Measurements from ENCODE around the gene PAK5.

PAK5 gene

DNA sequence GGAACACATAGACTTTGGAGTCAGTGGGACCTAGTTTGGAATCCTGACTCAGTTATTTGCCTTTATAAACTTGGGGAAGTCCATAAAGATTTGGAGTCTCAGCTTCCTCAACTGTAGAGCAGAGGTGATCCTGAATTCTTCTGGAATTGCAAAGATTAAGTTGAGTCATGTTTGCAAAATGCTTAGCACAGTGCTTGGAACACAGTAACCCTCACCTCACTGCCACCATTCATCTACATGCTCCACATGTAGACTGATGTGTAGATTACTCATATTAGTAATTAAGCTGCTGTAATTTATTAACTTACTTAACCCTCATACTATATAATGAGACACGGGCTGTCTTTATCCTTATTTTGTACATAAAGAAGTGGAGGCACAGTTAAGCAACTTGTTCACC lies 263.0 kb downstream of the PAK5 start:
- DNase-seq (ENCODE audit: low spot score) = no peak

DNA sequence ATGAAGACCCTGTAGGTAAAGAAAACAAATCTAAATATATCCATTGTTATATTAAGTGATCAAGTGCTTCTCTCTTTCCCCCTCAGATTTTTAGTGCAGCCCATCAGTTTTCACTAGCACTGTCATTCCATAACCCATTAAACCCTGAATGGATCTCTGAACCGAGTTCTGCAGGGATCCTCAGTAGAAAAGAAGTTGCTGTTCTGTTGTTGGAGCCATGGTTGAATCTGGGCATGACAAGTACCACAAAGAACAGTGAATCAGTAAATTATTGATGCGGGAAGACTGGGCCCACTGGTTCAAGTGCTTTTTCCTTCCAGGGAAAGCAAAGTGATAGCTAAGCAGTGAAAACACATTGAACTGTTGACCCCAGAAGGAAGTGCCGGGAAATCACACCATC lies 264.1 kb downstream of the PAK5 start:
- no peak for DNase-seq (ENCODE audit: low spot score)

DNA sequence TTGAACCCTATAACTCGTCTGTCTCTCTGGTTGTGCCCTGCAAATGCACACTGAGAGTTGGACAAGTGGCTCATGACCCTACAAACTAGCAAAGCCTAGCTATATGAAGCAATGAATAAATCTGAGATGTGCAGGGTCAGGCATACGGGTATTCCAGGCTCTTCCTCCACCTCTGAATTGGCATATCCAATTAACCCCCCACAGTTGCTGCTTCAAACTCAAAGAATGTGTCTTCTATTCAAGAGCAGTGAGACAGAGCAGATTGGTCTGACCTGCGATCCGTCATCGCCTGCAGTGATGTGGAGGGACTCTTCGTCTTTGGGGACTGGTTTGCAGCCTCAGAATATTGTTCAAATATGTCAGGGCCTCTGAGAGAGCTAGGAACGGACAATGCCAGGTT lies 264.7 kb downstream of the PAK5 start:
- DNase-seq (ENCODE audit: low spot score) = peak; percentile 62

DNA sequence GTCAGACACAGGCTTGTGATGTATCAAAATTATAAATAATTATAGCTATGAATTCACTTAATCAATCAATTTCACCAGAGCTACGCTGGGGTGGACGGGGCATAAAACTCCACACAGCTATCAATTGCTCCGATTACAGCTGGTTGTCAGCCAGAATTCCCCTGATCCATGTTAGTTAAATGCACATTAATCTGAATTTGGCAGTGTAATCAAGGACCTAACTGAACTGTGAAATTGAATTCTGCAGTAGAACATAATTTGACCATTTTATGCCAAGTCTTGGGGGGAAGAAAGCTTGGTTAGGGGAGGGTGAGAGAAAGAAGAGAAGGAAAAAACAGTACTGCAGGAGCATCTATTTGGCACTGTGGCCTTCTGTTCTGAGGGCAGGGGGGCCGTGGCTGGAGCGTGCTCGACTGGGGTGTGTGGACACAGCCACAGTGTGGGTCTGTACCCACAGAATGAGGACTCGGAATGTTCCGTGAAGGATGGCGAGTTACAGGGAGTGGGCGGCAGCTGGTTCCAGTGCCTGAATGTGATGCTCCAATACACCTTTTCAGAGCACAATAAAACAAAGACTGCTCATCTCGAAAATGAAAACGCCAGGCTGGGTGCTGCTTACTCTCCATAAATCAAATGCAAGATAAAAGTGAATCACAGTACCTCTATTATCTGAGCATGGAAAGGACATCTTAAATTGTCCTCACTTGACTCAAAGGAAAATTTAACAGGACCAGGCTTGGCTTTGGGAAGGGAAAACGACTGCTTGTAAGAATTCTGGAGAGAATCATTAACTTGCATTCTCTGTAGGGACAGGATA lies 265.3 kb downstream of the PAK5 start:
- peak; percentile 54 for DNase-seq (ENCODE audit: low spot score)

DNA sequence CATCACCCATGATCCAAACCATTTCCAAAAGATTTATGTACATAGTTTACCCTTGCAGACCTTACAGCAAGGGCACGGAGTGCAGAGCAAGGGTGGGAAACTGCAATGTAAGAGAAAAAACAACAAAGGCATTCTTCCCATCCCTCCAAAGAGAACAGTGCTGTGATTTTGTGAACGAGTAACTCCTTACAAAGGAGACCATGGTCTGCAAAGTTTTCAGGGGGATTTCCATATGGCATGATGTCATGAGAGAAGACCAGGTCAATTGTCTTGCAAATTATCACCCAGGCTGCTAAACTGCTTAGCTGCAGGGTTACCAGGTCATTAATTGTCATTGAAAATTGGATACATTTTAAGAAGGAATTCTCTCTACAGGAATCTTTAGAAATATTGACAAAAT lies 266.2 kb downstream of the PAK5 start:
- no peak for DNase-seq (ENCODE audit: low spot score)

DNA sequence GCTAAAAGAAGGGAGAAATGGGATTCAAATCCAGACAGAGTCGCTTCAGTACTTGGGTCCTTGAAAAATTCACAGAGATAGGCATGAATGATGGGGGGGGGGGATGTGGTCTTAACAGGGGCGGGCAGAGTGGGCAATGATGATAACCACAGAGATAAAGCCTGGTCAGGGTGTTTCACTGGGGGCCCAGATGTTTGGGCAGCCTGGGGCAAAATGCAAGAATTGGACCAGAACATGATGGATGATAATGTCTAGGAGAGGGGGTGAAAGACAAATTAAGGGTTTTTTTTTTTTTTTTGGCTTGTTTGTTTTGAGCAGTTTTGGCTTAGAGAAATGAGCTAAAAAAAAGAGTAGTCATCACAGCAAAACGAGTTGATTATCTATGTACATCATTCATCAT lies 267.1 kb downstream of the PAK5 start:
- no peak for DNase-seq (ENCODE audit: low spot score)

DNA sequence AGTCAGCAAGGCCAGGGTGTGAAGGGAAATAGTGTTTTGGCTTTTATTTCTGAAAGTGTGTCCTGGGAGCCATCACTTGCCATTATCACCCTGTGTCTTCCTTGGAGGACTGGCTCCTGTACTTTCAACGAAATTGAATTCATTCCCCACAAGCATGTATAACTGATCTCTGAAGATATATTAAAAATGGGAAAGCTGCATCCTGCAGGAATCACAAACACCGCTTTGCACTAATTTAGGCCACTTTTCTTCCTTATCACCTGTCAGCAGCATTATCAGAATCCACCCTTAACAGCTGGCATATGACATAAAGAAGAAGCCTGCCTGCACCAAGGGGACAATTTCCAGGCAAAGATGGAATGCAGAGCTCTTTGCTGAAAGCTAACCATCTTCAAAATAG lies 268.3 kb downstream of the PAK5 start:
- DNase-seq (ENCODE audit: low spot score) = no peak

DNA sequence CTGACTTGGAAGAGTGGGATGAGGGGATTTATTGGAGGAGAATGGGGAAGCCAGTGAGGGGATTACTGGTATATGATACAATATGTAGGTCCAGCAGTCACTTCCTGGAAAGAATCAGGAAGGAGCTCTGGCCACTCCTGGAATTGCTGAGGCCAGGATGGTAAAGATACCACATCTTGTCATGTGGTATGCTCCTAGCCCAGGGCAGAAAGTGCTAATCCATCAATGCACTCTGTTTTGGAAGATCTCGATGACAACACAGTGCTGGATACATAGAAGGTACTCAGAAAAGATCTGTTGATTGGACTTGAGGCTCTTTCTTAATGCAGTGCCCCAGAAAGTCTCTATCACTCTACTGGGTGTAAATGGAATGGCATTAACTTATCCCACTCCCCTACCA lies 271.9 kb downstream of the PAK5 start:
- DNase-seq (ENCODE audit: low spot score) = no peak

DNA sequence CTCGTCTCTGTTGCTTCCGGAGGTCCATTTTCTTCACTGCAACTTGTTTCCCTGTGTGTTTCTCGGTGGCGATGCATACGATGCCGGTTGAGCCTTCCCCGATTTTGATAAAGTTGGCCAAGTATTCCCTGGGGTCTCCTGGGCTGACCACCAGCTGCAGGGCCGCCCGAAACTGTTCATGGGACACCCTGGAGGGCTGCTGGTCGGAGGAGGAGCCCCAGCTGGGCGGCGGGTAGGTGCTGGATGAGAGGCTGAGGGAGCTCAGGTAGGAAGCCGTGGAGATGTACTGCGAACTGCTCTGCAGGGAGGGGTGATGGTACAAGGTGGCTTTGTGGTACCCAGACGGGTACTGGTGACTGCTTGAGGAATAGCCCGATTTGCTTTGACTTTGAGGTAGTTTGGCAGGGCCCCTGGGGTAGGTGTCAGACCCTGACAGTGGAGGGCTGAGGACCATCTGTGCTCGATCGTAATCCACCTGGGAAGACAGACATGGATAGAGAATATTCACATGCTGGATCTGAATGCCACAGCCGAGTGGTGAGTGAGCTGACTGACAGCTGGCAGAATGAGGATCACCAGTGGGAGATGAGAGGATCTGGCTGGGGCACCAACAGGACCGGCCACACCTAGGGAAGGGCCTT lies 272.8 kb downstream of the PAK5 start:
- DNase-seq (ENCODE audit: low spot score) = no peak

DNA sequence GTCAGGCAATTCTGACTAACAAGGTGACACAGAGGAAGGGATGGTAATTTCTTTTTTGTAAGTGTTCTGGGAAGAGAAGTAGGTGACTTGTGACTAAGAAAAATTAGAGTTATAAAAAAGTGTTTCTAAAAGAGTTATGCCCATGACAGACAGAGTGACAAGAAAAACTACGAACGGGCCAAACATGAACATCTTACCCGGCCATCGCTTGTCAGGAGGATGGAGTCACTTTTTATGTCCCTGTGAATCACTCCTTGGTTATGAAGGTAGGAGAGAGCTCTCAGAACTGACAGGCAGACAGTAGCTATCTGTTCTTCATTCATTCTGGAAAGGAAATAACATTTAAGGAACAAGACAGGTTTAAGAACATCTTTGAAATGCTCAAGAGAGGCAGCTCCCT lies 281.5 kb downstream of the PAK5 start:
- DNase-seq (ENCODE audit: low spot score) = no peak

DNA sequence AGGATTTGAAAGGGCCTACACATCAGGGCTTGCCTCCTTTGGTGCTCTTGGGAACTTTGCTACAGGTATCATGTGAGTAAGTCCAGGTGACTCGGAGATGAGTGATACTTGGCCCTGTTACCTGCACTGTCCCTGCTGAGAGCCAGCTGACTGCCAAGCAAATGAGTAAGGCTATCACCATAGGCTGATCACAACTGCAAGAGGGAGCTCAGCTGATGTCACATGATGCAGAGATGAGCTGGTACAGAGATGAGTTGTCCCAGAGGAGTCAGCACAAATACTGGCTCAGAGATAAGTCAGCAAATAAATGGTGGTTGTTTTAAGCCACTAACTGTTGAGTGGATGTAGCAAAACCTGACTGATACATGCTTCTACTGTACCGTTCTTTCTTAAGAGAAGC lies 283.1 kb downstream of the PAK5 start:
- DNase-seq (ENCODE audit: low spot score) = no peak

DNA sequence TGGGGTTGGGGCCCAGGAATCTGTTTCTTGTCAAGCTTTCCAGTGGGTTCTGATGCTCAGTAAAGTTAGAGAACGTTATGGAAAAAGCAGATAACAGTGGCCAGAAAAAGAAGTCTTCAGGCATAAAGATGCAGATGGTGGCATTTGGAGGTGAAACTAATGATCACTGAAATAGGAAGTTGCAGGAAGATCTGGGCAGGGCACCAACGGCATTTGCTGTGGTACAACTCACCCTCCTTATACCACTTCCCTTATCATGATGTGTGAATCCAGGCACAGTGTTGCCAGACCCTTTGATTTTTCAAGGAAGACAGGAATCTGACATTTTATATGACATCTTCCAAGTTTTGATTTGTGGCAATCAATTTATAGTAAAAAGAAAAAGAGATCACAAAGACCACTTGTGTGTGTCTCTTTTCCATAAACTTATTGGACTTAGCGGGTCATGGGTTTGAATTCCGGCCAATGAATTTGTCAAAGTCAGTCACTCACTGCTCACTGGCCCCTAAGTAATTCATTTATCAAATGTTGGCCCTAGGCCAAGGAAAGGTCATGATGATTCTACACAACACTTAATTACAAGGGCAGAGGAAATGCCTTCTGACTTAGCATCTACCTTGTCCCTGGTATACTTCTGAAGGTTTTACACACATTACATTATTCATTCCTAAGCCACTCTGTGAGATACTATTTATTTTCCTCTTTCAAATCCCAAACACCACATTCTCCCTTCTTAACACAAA lies 286.9 kb downstream of the PAK5 start:
- no peak for DNase-seq (ENCODE audit: low spot score)

DNA sequence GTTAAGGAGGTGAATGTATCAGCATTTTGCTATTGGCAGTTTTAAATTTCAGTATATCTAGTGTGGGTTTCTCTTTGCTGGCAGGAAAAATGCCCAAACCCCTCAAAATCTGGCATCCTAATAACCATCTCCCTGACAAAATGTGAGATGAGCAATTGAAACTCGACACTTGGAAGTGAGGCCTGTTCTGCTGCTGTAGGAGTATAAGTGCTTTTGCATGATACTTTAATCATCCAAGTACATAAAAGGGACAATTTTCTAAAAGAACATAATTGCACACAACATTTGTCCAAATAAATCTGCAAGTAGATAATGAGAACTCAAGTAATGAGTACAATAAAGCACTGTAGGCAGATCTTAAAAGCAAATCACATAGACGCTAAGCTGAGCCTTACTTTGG lies 288.0 kb downstream of the PAK5 start:
- DNase-seq (ENCODE audit: low spot score) = no peak

DNA sequence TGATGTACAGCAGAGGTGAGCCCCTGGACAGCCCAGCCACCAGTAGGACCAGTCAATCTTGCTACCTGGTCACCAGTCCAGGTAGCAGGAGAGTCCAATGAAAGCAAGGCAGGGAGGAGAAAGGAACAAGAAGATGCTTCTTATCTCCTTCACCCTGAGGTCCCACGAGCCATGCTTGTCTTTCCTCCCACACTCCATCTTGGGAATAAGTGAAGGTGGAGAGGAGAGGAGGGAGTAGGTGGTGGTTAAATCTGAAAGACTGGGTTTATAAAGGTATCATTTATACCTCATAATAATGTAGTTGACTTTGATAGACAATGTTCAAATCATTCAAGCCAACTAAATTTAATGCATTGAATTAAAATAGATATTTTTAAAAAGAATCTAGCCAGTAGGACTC lies 288.6 kb downstream of the PAK5 start:
- no peak for DNase-seq (ENCODE audit: low spot score)

DNA sequence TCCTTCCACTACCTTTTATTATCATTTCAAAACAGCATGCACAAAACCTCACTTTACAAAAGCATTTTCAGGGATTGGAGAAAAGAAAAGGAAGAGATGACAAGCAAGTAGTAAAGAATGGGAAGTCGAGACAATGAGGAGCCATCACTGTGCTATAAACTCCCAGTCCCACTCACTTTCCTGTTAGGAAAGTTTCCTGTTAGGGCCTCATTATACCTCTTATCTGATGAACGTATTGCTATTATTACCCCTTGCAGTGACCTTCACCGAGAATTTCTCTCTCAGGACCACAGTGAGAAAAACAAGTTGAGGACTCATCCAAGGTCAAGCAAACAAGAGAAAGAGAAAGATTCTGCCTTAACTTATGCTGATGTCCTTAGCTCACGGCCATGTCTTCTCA lies 295.7 kb downstream of the PAK5 start:
- DNase-seq (ENCODE audit: low spot score) = no peak

DNA sequence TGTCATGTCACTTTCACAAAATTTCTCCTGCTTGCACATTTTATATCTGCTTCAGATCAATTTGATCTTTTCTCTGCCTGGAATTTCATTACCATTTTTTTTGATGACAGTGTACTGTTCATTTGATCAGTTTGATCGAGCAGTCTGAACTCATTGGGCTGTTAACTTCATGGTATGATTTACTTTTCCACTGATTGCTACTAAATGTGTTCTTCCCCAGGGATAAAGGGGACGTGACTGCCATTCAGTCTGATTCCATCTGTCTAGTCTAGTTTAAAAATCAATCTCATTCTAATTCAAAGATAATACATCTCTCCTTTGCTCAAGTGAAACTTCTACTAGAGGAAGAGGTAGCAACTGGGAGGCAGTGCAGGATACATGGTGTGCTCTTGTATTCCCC lies 303.4 kb downstream of the PAK5 start:
- DNase-seq (ENCODE audit: low spot score) = no peak

DNA sequence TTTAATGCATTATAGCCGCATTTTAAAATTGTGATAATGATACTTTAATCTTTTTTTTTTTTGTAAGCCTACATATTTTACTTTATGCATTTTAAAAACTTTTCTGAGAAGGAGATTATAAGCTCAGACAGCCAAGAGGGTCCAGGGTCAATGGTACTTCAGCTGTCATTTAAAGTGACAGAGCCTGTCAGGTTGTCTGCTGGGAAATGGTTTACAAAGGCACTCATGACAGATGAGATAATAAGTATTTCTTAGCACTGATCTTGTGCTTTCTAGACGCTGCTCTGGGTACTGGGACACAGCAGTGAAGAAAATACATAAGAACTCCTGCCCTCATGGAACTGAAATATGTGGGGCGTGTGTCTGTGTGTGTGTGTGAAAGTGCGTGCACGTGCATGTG lies 304.9 kb downstream of the PAK5 start:
- DNase-seq (ENCODE audit: low spot score) = no peak

DNA sequence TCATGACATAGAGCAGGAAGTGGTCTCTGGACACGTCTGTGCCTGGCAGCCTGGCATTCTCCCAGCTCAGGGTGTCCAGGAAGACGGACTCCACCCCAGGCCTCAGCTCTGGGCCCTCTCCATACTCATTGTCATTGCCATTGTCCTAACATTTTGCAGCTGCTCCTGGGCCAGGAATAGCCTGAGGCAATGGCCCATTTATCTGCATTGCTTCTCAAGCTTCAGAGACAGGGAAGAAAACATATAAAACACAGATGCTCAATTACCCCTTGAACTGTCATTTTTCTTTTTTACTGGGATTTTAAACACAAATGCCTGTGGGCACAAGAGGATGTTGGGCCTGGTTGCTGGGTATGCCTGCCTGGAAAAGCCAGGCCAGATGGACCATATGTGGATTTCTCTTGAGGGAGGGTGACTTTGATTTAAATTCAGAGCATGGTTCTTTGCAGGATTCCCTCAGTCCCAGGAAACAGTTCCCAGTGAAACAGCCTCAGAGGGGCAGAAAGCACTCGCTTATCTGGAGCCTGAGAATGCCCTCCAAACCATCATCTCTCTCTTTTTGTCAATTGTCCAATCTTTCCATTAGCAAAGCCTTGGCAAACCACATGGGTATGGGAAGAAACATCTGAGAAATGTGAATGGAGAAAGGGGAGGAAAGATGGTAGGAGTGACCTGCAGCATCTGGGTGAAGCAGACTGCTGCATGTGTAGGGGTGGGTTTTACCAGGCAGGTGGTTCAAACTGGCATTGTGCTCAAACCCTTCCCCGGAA lies 306.6 kb downstream of the PAK5 start:
- no peak for DNase-seq (ENCODE audit: low spot score)

DNA sequence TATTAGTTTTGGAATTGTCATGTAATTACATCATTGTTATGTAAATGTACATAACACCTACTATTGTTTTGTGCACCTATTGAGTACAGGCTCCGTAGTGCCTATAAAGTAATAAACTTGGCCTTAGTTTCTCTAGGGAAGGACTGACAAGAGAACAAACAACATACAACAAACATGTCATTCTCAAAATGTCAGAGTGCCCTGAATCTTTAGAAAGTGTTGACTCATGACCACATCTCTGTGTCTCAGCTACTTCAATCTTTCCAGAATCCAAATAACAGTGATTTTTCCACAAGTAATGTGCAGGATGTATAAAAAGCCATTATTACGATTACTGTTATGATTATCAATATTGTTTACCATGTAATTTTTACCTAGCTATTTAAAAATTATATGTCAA lies 307.3 kb downstream of the PAK5 start:
- DNase-seq (ENCODE audit: low spot score) = no peak

DNA sequence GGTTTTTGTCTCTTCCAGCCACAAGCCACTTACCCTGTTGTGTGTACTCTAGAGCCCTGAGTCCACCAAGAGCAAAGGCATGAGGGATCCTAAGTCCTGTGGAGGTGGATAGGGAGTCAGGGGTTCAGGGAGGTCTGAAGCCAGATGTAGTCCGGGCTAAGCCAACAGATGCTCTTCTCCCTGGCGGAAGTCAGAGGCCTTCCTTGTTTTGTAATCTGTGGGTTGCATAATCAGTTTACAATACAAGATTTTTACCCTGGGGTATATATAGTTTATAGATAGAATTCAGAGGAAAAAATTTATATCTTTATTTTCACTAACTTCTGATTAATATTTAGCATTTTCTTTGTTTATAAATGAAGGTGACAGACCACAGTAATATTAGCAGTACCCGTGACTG lies 315.2 kb downstream of the PAK5 start:
- no peak for DNase-seq (ENCODE audit: low spot score)

DNA sequence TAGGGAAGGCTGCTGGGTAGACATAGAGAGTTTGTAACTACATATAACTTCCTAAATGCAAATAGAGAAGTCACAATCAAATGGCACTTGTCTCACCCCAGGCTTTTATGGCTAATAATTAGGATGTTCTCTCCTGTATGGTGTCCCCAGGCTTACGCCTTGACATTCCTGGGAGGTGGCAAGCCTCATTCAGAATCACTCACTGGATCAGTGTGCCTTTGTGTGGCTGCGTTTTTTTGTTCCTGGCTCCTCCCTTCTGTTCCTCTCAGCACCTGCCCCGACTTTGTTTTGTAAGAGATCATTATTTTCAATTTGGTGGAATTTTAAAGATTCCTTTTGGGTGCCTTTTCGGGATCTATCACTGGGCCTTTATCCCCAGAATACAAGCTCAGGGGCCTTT lies 318.8 kb downstream of the PAK5 start:
- DNase-seq (ENCODE audit: low spot score) = no peak

DNA sequence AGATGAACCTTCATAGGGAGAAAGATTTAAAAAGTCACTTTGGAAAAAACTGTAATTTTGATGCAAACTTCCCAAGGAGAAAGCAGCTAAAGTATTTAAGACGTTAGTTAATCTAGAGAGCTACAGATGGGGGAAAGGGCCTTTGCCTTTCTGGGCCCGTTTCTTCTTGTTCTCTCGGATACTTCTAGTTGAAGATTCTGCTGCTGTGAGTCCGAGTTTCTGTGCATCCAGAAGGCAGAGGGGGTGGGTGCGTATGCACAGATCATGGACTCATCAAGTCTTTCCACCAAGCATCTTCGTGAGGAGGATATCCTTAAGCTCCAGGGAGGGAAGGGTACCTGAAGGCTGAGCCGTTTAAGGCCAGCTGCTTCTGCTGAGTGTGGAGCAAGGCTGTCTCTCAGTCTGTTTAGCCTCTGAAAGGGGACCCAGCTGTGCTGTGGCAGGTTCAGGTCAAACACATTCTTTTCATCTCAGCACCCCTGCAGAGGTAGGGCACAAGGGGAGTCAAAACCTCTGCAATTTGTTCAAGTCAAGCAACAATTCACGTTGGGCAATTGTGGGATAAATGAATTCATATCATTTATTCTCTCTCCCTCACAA lies 320.2 kb downstream of the PAK5 start:
- DNase-seq (ENCODE audit: low spot score) = peak; percentile 52

All from ecto neural progenitor cell (in vitro differentiated cells).